Suprapubic skin (tissue), 4 donors: ENCODE results near the gene ECE1. TPM values are rescaled to one million over a fixed set of nuclear protein-coding genes. Genes with fewer than 3 reads are reported as not detected.
A peak's percentile ranks its signal among the peaks of the same experiment; 100 is the strongest.

ENCODE experiments used
- DNase-seq, 2 donors: peaks; one replicate each; pipeline ENCODE4 v3.0.0-alpha.2; 2019; ENCODE audit warnings: low spot score in 2 of 2
- H3K27ac ChIP-seq: fragments of 200-600 bp; sonication (generic); one replicate; pipeline ENCODE4 v1.5.1; 2019
- H3K27me3 ChIP-seq: fragments of 200-600 bp; sonication (generic); one replicate; pipeline ENCODE4 v1.5.1; 2019
- H3K36me3 ChIP-seq: fragments of 200-600 bp; sonication (generic); one replicate; pipeline ENCODE4 v1.5.1; 2019
- H3K4me1 ChIP-seq: fragments of 200-600 bp; sonication (generic); one replicate; pipeline ENCODE4 v1.5.1; 2019
- H3K4me3 ChIP-seq: fragments of 200-600 bp; sonication (generic); one replicate; pipeline ENCODE4 v1.5.1; 2019; ENCODE audit warnings: mild to moderate bottlenecking
- H3K9me3 ChIP-seq: fragments of 200-600 bp; sonication (generic); one replicate; pipeline ENCODE4 v1.5.1; 2019
- CTCF ChIP-seq, 2 donors: fragments of 200-600 bp in 1 of 2; fragments of 450-650 bp in 1 of 2; sonication (generic) in 1 of 2; IDR thresholded peaks; one replicate each; pipeline ENCODE4 v1.5.1; 2016 to 2019; ENCODE audit warnings: antibody characterized with exemption in 2 of 2, mild to moderate bottlenecking in 1 of 2, moderate library complexity in 1 of 2
- EP300 ChIP-seq: sonication (generic); formaldehyde crosslinking; IDR thresholded peaks from one replicate; pipeline ENCODE4 v1.6.1; 2017; ENCODE audit warnings: antibody characterized with exemption
- POLR2A ChIP-seq, 2 donors: fragments of 450-650 bp; IDR thresholded peaks; one replicate each; pipeline ENCODE4 v1.6.1; 2017; ENCODE audit warnings: antibody characterized with exemption in 2 of 2, mild to moderate bottlenecking in 2 of 2, moderate library complexity in 2 of 2
- POLR2AphosphoS5 ChIP-seq, 3 donors: sonication (generic); formaldehyde crosslinking; IDR thresholded peaks; one replicate each; pipeline ENCODE4 v1.6.1; 2017; ENCODE audit warnings: antibody characterized with exemption in 3 of 3
- WGBS: methylation state at CpG from one replicate; pipeline ENCODE4 v1.1.5; 2018; 5-methylcytosine and 5-hydroxymethylcytosine counted together
- total RNA-seq, 4 donors: library from RNA; depleted of rRNA; stranded (reverse); fragments of >200 nt; gene quantifications; one replicate each; pipeline ENCODE4 v1.1.0, GENCODE V29; 2016

The ECE1 gene
- total RNA-seq, 4 donors from 2014 or later: 40.8 to 64.2 (median 55.3) TPM

- Histone ChIP-seq H3K27me3 (no peaks in the 10 kb centered on the region), H3K4me1 (peaks cover 60% of the 10 kb centered on the region), H3K9me3 (no peaks in the 10 kb centered on the region), H3K4me3 (no peak overlapping the region), H3K36me3 (peaks cover 39% of the 10 kb centered on the region), H3K27ac (no peak overlapping the region)
- 90% methylated on average over 13 of the region's 13 CpGs for WGBS
- TF ChIP-seq EP300 (no peak), CTCF (IDR thresholded peaks at IDR 0.05) (no peak), POLR2A (IDR thresholded peaks at IDR 0.05) (no peak)
- no peak for DNase-seq
Measured at GRCh38 chr1:21256776-21257175, 33.5 kb downstream of the ECE1 start.

GRCh38 chr1:21255943-21256320 is 34.3 kb downstream of the ECE1 start:
- Histone ChIP-seq H3K4me3 (no peak overlapping the region), H3K36me3 (peaks cover 48% of the 10 kb centered on the region), H3K4me1 (peaks cover 57% of the 10 kb centered on the region), H3K27ac (no peak overlapping the region), H3K9me3 (no peaks in the 10 kb centered on the region), H3K27me3 (no peaks in the 10 kb centered on the region)
- 96% methylated on average over 10 of the region's 14 CpGs for WGBS
- TF ChIP-seq CTCF (IDR thresholded peaks at IDR 0.05) (no peak), POLR2A (IDR thresholded peaks at IDR 0.05) (no peak), EP300 (no peak), POLR2AphosphoS5 (IDR thresholded peaks at IDR 0.05) (no peak)
- DNase-seq: no peak

- H3K4me3 ChIP-seq: no peak overlapping the region
- H3K9me3 ChIP-seq: no peaks in the 10 kb centered on the region
- peaks cover 52% of the 10 kb centered on the region for H3K4me1 ChIP-seq
- H3K27ac ChIP-seq: no peak overlapping the region
- TF ChIP-seq CTCF (IDR thresholded peaks at IDR 0.05): peak; percentile 75 to 79
- peak in 2 of 3 donors; percentile 28 to 42 for TF ChIP-seq POLR2AphosphoS5 (IDR thresholded peaks at IDR 0.05)
- no peak for TF ChIP-seq EP300
- TF ChIP-seq POLR2A (IDR thresholded peaks at IDR 0.05): no peak
- peak; percentile 91 to 92 for DNase-seq
- WGBS: 86% methylated on average over 7 of the region's 11 CpGs
- peaks cover 53% of the 10 kb centered on the region for H3K36me3 ChIP-seq
- no peaks in the 10 kb centered on the region for H3K27me3 ChIP-seq
Measured at GRCh38 chr1:21255284-21255942, 34.9 kb downstream of the ECE1 start.

- 65% methylated on average over 8 of the region's 8 CpGs for WGBS
- Histone ChIP-seq H3K4me3 (no peak overlapping the region), H3K36me3 (peaks cover 47% of the 10 kb centered on the region), H3K9me3 (no peaks in the 10 kb centered on the region), H3K27me3 (no peaks in the 10 kb centered on the region), H3K4me1 (peaks cover 51% of the 10 kb centered on the region), H3K27ac (peak overlapping the region; percentile 49)
- no peak for TF ChIP-seq POLR2AphosphoS5 (IDR thresholded peaks at IDR 0.05)
- TF ChIP-seq POLR2A (IDR thresholded peaks at IDR 0.05): no peak
- no peak for TF ChIP-seq CTCF (IDR thresholded peaks at IDR 0.05)
- TF ChIP-seq EP300: no peak
- DNase-seq: no peak
Measured at GRCh38 chr1:21254335-21254951, 35.8 kb downstream of the ECE1 start.

GRCh38 chr1:21251773-21252471 is 38.3 kb downstream of the ECE1 start:
- peak overlapping the region; percentile 41 for H3K27ac ChIP-seq
- H3K4me3 ChIP-seq: no peak overlapping the region
- peaks cover 39% of the 10 kb centered on the region for H3K4me1 ChIP-seq
- no peaks in the 10 kb centered on the region for H3K9me3 ChIP-seq
- WGBS: 32% methylated on average over 4 of the region's 4 CpGs
- H3K27me3 ChIP-seq: no peaks in the 10 kb centered on the region
- DNase-seq: peak in 1 of 2 donors; percentile 81
- TF ChIP-seq POLR2AphosphoS5 (IDR thresholded peaks at IDR 0.05) (peak in 2 of 3 donors; percentile 18 to 38), CTCF (IDR thresholded peaks at IDR 0.05) (no peak)
- peaks cover 44% of the 10 kb centered on the region for H3K36me3 ChIP-seq
